ENCODE measurements around the gene LASP1. TPM values are rescaled to one million over a fixed set of nuclear protein-coding genes. Genes with fewer than 3 reads are reported as not detected.
"Not testable (repeated sequence)": the region's sequence is repeated elsewhere in the genome, so short reads cannot be mapped to it uniquely, and the experiment has no call there.

Gene LASP1
- polyA plus RNA-seq, 4 donors, result 147 to 158 (median 151) TPM

GRCh38 chr17:38906460-38907228, 36.8 kb downstream of the LASP1 start:
- DNase-seq (ENCODE audit: low read depth in 4 of 4, low spot score in 3 of 4), result no peak

GRCh38 chr17:38907930-38908675, 38.2 kb downstream of the LASP1 start:
- no peak for DNase-seq (ENCODE audit: low read depth in 4 of 4, low spot score in 3 of 4)

- no peak for DNase-seq (ENCODE audit: low read depth in 4 of 4, low spot score in 3 of 4)
Observed at GRCh38 chr17:38908676-38909181, 38.9 kb downstream of the LASP1 start.

GRCh38 chr17:38910325-38910724, 40.5 kb downstream of the LASP1 start:
- DNase-seq (ENCODE audit: low read depth in 4 of 4, low spot score in 3 of 4), result no peak

DNA sequence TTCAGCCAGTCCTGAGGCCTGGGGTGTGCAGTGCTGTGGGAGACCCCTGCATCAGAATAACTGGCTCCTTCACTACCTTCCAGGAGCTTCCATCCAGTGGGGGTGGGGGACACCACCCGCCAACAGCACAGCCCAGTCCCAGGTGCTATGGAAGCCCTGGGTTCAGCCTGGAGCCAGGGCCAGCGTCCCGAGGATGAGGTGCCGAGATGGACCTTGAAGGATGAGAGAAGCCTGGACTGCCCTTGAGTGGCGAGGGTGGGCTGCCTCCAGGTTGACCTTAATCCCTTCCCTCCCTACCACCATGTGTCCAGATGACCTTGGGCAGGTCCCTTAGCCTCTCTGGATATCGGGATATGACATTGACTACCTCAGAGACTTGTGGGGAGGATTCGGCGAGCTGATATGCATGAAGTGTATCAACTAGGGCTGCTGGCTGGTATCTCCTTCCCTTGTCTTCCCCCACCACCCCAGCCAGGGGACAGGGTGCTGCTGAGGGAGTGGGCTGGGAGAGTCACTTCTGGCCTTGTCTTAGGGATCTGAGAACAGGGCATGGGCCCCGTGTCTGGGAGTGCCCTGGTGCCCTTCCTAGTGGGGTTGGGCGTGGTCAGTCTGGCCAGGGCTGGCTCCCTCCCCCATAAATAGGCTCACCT, 41.3 kb downstream of the LASP1 start:
- no peak for DNase-seq (ENCODE audit: low read depth in 4 of 4, low spot score in 3 of 4)

- not testable (repeated sequence) for DNase-seq (ENCODE audit: low read depth in 4 of 4, low spot score in 3 of 4)
Observed at GRCh38 chr17:38911731-38912081, 41.8 kb downstream of the LASP1 start.

- no peak for DNase-seq (ENCODE audit: low read depth in 4 of 4, low spot score in 3 of 4)
Observed at GRCh38 chr17:38912221-38912813, 42.5 kb downstream of the LASP1 start.

DNA sequence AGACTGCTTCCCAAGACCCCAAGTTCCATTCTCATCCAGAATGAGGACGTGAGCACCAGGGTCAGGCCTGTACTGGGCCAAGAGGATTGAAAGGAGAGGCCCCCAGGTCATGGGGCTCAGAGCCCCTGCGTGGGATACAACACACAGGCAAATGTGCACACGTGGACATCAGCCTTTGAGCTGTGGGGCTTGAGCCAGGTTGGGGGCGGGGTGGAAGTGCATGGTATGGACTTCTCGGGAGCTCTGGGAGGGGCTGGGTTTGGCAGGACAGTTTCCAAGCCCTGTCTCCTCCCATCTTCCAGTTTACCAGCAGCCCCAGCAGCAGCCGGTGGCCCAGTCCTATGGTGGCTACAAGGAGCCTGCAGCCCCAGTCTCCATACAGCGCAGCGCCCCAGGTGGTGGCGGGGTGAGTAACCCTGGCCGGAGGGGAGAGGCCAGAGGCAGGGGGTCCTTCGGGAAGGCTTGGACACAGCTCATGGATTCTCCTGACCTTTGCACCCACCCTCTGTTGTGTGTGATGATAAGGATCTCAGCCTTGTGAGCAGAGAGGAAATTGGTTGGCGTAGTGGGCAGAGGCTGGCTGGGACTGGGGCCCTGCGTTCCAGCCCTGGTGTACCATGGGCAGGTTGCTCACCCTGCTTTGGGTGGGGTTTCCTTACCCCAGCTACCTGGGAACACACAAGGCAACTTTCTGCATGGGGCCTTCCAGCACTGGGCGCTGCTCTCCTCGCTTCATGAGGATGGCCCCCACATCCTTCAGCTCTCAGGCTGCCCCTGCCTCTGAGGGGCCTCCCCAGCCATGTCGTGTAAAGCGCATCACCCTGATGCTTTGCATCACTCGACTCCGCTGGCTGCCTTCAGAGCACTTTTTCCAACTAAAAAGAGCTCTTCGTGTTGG, 45.1 kb downstream of the LASP1 start:
- no peak for DNase-seq (ENCODE audit: low read depth in 4 of 4, low spot score in 3 of 4)

- no peak for DNase-seq (ENCODE audit: low read depth in 4 of 4, low spot score in 3 of 4)
Observed at GRCh38 chr17:38915639-38915995, 45.8 kb downstream of the LASP1 start.

- no peak for DNase-seq (ENCODE audit: low read depth in 4 of 4, low spot score in 3 of 4)
Observed at GRCh38 chr17:38916771-38917170, 46.9 kb downstream of the LASP1 start.

- DNase-seq (ENCODE audit: low read depth in 4 of 4, low spot score in 3 of 4), result no peak
Observed at GRCh38 chr17:38917259-38917658, 47.4 kb downstream of the LASP1 start.

GRCh38 chr17:38918129-38918913, 48.5 kb downstream of the LASP1 start:
- no peak for DNase-seq (ENCODE audit: low read depth in 4 of 4, low spot score in 3 of 4)

DNA sequence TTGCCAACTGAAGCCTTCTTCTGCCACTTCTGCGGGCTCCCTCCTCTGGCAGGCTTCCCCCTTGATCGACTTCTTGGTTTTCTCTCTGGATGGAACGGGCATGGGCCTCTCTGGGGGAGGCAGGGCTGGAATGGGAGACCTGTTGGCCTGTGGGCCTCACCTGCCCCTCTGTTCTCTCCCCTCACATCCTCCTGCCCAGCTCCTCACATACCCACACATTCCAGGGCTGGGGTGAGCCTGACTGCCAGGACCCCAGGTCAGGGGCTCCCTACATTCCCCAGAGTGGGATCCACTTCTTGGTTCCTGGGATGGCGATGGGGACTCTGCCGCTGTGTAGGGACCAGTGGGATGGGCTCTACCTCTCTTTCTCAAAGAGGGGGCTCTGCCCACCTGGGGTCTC, 49.1 kb downstream of the LASP1 start:
- DNase-seq (ENCODE audit: low read depth in 4 of 4, low spot score in 3 of 4), result no peak

- no peak for DNase-seq (ENCODE audit: low read depth in 4 of 4, low spot score in 3 of 4)
Observed at GRCh38 chr17:38919316-38920078, 49.6 kb downstream of the LASP1 start.

GRCh38 chr17:38920374-38921291, 50.8 kb downstream of the LASP1 start:
- no peak for DNase-seq (ENCODE audit: low read depth in 4 of 4, low spot score in 3 of 4)

GRCh38 chr17:38921756-38922411, 52.0 kb downstream of the LASP1 start:
- no peak for DNase-seq (ENCODE audit: low read depth in 4 of 4, low spot score in 3 of 4)
